GM10266 (cell line): ENCODE measurements around the gene SYCP2.

Source experiments
- DNase-seq: peaks from one replicate; pipeline ENCODE4 v3.0.0; 2012; ENCODE audit errors: extremely low spot score
- TF ChIP-seq, protein P1 (sequence below): IDR thresholded peaks from 2 replicates; pipeline ENCODE4 v1.5.1; 2012; ENCODE audit warnings: mild to moderate bottlenecking, low read depth; ENCODE audit not compliant: control insufficient read depth, insufficient read depth; ENCODE audit errors: missing control alignments

SYCP2 gene

DNA sequence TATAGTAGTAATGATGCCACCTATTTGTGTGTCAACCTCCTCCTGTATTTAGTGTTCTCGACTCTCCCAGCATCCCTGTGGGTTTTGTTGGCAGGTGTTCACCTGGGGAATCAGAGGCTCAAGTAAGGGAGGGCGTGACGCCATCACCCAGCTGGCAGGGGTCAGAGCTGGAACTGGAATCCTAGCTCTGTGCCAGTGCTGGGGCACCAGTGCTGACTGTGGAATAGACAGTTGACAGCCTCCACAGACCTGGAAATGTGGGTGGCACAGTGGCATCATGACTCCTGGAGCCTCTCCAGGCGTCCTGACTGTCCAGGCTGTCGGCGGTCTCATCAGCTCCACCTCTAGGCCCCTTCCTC lies 102.8 kb downstream of the SYCP2 start:
- peak; percentile 5 for DNase-seq
- TF ChIP-seq, protein P1, sequence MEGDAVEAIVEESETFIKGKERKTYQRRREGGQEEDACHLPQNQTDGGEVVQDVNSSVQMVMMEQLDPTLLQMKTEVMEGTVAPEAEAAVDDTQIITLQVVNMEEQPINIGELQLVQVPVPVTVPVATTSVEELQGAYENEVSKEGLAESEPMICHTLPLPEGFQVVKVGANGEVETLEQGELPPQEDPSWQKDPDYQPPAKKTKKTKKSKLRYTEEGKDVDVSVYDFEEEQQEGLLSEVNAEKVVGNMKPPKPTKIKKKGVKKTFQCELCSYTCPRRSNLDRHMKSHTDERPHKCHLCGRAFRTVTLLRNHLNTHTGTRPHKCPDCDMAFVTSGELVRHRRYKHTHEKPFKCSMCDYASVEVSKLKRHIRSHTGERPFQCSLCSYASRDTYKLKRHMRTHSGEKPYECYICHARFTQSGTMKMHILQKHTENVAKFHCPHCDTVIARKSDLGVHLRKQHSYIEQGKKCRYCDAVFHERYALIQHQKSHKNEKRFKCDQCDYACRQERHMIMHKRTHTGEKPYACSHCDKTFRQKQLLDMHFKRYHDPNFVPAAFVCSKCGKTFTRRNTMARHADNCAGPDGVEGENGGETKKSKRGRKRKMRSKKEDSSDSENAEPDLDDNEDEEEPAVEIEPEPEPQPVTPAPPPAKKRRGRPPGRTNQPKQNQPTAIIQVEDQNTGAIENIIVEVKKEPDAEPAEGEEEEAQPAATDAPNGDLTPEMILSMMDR = no peak

DNA sequence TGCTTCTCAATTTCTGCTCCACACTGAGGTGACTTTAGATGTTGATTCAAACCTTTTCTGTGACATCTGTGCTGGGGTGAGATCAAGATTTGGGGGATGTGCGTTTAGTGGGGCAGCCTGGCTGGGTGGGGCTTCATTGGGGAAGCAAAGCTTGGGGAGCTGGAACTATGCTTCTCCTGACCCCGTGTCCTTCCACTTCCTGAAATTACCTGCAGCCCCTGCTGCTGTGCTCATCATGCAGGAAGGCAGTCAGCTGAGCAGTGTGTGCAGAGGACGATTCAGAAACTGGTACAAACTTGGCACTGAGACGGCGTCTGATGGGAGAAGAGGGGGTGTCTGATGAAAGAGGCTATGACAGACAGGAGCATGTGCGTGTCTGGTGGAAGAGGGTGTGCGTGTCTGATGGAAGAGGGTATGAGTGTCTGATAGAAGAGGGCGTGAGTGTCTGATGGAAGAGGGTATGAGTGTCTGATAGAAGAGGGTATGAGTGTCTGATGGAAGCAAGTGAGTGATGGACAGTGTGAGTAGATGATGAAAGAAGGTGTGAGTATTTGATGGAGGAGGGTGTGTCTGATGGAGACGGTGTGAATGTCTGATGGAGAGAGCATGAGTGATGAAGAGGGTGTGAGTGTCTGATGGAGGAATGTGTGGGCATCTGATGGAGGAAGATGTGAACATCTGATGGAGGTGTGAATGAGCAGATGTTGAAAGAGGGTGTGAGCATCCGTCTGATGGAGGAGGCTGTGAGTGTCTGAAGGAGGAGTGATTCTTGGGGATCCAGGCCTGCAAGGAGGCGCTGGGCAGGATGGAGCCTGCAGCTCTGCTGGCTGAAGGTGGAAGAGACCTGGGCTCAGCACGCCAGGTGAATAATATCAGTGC lies 103.4 kb downstream of the SYCP2 start:
- DNase-seq = no peak
- TF ChIP-seq, protein P1 = no peak

DNA sequence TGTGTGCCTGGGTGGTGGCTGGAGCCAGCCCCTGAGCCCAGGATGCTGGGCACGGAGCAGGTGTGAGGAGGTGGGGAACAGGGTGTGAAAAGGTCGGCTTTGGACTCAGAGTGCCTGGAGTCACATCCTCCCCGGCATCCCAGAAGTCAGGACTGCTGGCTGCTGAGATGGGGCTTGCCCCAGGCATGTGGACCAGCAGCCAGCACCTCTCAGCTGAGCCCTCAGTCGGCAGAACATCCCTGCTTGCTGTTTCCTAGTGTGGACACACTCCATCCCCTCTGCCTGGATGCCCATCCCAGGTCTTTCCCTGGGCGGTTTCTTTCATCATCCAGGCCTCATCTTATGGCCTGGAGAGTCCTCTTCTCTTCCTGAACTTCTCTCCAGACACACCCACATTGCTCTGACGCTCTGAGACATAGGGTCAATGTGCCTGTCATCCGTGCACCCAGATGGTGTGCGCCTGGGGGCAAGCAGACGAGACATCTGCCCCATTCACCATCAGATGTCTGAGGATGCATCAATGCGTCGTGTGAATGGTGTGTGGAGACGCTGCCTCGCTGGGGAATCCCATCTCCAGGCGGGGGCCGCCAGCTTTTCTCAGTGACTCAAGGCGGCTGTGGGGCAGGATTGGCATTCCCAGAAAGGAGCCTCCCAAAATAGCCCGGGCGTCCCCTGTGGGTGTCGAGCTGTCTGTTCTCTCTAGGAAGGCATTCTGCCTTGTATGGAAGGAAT lies 104.2 kb downstream of the SYCP2 start:
- TF ChIP-seq, protein P1 = no peak
- no peak for DNase-seq

DNA sequence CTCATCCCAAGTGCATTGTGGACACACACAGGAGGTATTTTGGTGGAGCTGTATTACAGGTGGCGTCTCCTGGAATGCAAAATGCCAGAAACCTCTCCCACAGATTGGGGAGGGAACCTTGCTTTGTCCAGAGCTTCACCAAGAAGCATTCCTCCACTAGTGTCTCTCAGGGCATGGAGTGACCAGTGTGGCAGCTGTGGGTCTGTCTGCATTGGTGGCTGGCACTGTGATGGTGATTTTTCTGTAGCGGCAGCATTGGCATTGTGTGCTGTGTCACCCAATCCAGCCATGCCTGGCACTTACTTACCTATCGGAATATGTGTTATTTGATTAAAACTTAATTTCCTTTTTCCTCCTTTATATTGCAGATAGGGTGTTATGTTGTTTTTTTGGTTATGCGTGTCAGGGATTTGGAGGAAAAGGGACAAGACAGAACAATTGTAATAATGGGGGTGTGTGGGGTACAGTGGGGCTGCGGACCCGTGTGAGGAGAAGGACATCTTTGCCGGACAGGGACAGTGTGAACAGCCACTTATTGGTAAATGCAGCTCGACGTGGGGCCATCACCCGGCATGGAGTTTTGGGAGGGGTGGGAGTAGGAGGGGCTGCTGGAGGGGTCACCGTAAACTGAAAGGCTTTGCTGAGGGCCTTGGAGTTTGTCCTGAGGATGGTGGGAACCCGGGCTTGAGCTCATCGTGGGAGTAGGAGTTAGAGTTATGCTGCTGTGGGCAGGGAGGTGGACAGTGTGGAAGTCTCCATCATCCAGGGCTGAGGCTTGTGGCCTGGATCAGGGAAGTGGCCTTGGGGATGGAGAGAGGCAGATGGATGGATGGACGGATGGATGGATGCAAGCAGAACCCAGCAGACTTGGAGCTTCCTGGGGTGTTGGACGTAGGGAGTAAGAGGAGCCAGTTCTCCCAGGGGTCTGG lies 105.0 kb downstream of the SYCP2 start:
- no peak for DNase-seq
- TF ChIP-seq, protein P1 = no peak

DNA sequence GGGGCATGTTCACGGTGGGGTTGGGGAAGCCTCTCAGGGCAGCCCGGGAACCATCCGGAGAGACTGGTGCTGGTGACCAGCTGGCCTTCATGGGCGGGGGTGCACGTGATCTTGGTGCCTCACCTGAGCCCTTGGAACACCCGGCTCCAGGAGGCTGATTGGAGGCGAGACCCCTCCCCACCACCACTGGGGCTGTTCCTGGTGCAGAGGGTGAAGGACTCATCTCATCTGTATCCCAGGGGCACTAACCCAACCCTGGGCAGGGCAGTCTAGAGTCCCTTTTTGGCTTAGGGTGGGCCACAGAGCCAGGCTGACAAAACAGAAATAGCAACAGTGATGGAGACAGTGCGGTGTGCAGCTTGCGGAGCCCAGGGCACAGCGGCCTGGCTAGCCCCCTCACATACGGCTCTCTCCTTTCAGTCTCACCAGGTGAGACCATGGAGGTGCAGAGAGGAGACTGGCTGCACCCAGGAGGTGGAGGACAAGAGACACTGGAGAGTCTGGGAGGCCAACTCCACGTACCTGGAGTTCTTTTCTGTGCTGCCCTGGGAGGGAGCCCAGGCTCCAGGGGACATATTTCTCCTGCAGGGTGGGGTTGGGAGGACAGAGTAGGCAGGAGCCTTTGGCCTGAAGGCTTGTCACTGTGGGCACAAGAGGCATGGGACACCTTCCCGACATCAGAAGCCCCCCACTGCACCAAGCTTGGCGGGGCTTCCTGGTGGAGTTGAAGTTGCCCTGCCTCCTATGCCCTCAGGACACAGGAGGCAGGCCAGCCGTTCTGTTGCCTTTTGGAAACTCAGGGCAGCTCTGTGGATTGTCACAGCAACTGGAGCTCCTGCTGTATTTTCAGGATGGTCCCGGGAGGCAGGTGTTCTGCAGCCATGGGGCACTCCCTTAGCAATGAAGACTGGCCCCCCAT lies 106.0 kb downstream of the SYCP2 start:
- no peak for DNase-seq
- TF ChIP-seq, protein P1 = no peak

DNA sequence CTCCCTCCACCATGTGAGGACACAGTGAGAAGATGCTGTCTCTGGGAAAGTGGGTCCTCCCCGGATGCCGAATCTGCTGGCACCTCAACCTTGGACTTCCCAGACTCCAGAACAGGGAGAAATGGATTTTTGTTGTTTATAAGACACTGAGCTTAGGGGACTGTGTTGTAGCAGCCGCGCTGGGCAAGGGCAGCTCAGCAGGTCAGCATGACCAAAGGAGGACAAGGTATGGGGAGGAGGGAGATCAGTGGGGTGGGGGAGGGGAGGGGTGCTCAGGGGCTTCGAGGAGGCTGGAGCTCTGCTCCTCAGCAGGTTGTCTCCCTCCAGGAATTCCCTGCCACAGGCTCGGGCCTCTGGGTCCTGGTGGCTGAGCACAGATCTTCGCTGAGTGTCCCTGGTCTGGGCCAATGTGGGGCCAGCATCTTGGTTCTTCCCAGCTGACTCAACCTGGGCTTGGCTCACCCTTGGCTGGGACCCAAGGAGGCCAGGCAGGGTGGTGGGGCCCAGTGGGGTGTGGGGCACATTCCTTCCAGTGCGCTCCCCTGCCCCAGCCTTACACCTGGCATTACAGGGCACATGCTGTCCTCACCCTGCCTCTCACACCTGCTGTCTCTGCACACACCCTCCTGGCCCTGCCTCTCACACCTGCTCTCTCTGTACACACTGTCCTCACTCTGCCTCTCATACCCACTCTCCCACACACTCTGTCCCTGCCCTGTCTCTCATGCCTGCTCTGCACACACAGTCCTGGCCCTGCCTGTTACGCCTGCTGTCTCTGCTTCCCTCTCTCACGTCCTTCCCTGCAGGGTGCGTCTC lies 107.3 kb downstream of the SYCP2 start:
- TF ChIP-seq, protein P1 = no peak

More for the DNA sequence above, 107.3 kb downstream of the SYCP2 start:
- DNase-seq = no peak
